A549 treated with DMSO at 1 μM for 4 hours (cell line): ENCODE results near the gene FLNA. TPM values are rescaled to one million over a fixed set of nuclear protein-coding genes. Genes with fewer than 3 reads are reported as not detected.

Experiments used
- total RNA-seq: library from RNA; stranded (reverse); fragments of 200-300 nt; extraction: Qiagen RNA extraction; gene quantifications from 5 replicates; pipeline ENCODE4 v1.2.3, GENCODE V29; 2022; ENCODE audit warnings: low read depth

The FLNA gene
- 1,489 to 1,751 TPM (median 1,561 TPM) in 5 replicates for total RNA-seq

DNA sequence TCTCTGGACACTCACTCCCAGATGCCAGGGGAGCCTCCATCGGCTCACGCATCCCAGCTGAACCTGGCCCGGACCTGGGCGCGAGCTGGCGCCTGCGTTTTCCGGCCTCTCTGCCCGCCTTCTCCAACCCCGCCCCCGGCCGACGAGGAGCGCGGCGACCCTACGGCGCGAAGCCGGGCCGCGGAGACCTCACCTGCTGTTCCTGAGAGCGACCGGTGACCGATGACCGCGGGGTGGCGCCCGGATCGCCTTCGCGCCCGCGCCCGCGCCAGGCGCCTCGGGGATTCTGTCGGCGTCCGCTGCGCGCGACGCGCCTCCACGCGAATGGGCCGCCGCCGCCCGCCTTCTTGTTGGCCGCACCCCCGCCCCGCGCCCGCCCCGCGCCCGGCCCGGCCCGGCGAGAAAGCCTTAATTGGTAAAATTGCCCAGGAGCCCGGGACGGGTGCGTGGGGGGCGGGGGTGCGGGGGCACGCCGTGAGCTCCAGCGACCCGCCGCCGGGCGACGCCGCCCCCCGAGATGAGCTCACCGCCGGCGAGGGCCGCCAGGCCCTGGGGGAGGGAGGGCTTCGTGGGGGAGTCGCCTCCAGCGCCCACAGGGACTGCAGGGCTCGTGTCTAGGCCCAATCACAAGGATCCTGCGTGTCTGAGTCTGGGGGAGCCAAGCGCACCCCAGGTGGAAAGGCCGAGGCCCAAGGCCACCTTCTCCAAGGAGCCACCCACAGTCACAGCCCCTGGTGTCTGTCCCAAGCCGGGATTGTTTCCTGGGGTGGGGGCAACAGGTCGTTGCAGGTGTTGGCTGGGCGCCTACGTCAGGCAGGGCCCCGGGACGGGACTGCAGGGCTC, at the start of gene FLNA:
TSS of gene FLNA (minus strand) at position 322 of the 843 bp plus-strand sequence. CDS start 3,389 bp downstream, outside the sequence.

DNA sequence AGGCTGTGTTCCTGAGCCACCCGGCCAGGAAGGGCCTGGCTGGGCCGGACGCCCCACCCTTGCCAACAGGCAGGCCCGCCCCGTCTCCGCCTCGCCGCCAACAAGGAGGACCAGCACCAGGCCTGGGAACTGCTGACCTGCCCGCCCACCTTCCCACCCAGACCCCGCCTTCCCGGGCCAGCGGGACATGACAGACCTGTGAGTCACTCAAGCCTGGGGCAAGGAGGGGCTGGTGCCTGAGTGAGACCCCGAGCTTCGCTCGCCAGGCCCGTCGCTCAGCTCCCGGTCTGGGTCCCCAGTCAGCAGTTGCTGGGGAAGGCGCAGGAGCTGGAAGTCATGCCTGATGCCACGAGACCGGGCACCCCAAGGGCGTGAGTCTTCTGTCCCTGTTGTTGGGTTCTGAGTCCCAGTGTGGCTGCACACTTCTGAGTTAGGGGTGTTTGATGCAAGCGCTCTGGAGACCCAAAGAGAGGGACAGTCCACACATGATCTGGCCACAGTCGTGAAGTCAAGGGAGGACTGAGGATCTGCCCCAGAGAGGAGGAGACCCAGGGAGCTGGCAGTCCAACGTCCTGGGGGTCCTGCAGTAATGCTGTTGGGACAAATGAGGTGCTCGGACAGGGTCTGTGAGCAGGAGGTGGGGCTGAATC, 34.9 kb upstream of the FLNA start, which contains the start of gene DNASE1L1:
TSS of gene DNASE1L1 (minus strand) at position 33 of the 650 bp plus-strand sequence. CDS start 3,686 bp downstream, outside the sequence.

GRCh38 chrX:154397888-154398667, 23.6 kb upstream of the FLNA start, which contains the start of gene RPL10:
RPL10 (plus strand) TSS chrX:154398377; CDS start chrX:154398520, 143 bp downstream.

GRCh38 chrX:154378799-154379568, 4.5 kb upstream of the FLNA start, which contains the start of gene EMD:
EMD (plus strand) TSS chrX:154379295; CDS start chrX:154379485, 190 bp downstream.

Other genes with a start within 250 kb of the FLNA start
- gene OPN1LW, start 230.4 kb downstream of the FLNA start, total RNA-seq = not detected in 5 replicates
- not detected in 5 replicates for gene OPN1MW, start 192.0 kb downstream of the FLNA start, total RNA-seq
- gene OPN1MW2, start 154.9 kb downstream of the FLNA start, total RNA-seq = not detected in 5 replicates
- gene OPN1MW3, start 117.1 kb downstream of the FLNA start, total RNA-seq = not detected in 5 replicates
- gene TEX28, start 79.5 kb downstream of the FLNA start, total RNA-seq = not detected in 5 replicates
- 0.06 to 0.23 TPM in 2 of 5 replicates, not detected in the others for gene TKTL1, start 78.8 kb downstream of the FLNA start, total RNA-seq
- 137 to 159 TPM (median 152 TPM) in 5 replicates for gene EMD, start 4.7 kb upstream of the FLNA start, total RNA-seq
- 4,944 to 5,934 TPM (median 5,259 TPM) in 5 replicates for gene RPL10, start 23.7 kb upstream of the FLNA start, total RNA-seq
- 26.5 to 29.9 TPM (median 27.4 TPM) in 5 replicates for gene DNASE1L1, start 34.6 kb upstream of the FLNA start, total RNA-seq
- 26.6 to 37.0 TPM (median 35.2 TPM) in 5 replicates for gene TAFAZZIN, start 36.9 kb upstream of the FLNA start, total RNA-seq
- 82.2 to 107 TPM (median 102 TPM) in 5 replicates for gene ATP6AP1, start 54.0 kb upstream of the FLNA start, total RNA-seq
- 92.2 to 99.4 TPM (median 97.5 TPM) in 5 replicates for gene GDI1, start 62.5 kb upstream of the FLNA start, total RNA-seq
- gene FAM50A, start 69.5 kb upstream of the FLNA start, total RNA-seq = 94.9 to 121 TPM (median 111 TPM) in 5 replicates
- gene PLXNA3, start 83.6 kb upstream of the FLNA start, total RNA-seq = 5.4 to 17.5 TPM (median 12.2 TPM) in 5 replicates
- gene LAGE3, start 104.6 kb upstream of the FLNA start, total RNA-seq = 44.8 to 69.5 TPM (median 62.9 TPM) in 5 replicates
- 64.6 to 70.4 TPM (median 66.2 TPM) in 5 replicates for gene UBL4A, start 112.0 kb upstream of the FLNA start, total RNA-seq
- gene SLC10A3, start 116.0 kb upstream of the FLNA start, total RNA-seq = 35.4 to 42.5 TPM (median 38.9 TPM) in 5 replicates
- gene FAM3A, start 141.6 kb upstream of the FLNA start, total RNA-seq = 37.8 to 47.0 TPM (median 42.4 TPM) in 5 replicates
- 1,297 to 1,681 TPM (median 1,624 TPM) in 5 replicates for gene G6PD, start 172.2 kb upstream of the FLNA start, total RNA-seq
- gene IKBKG, start 173.0 kb upstream of the FLNA start, total RNA-seq = 33.0 to 45.1 TPM (median 42.9 TPM) in 5 replicates
- gene CTAG1A, start 210.5 kb upstream of the FLNA start, total RNA-seq = not detected in 5 replicates
- not detected in 5 replicates for gene CTAG1B, start 244.6 kb upstream of the FLNA start, total RNA-seq